ENCODE measurements around the gene ID1.

ID1 gene, protein sequence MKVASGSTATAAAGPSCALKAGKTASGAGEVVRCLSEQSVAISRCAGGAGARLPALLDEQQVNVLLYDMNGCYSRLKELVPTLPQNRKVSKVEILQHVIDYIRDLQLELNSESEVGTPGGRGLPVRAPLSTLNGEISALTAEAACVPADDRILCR

DNA sequence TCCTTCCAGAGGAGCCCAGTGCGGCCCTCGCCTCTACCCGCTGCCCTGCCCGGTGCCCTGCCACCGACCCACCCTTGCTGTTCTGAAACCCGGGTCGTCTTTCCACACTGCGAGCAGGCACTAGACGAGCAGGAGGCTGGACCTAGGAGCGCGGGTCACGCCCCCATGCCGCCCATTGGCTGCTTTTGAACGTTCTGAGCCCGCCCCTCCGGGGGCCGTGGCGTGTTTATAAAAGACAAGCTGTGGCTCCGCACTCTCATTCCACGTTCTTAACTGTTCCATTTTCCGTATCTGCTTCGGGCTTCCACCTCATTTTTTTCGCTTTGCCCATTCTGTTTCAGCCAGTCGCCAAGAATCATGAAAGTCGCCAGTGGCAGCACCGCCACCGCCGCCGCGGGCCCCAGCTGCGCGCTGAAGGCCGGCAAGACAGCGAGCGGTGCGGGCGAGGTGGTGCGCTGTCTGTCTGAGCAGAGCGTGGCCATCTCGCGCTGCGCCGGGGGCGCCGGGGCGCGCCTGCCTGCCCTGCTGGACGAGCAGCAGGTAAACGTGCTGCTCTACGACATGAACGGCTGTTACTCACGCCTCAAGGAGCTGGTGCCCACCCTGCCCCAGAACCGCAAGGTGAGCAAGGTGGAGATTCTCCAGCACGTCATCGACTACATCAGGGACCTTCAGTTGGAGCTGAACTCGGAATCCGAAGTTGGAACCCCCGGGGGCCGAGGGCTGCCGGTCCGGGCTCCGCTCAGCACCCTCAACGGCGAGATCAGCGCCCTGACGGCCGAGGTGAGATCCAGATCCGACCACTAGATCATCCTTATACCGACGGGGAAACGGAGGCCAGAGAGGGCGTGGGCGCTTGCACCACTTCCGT, at the start of gene ID1:
ID1 (plus strand) TSS at position 259 of the 871 bp plus-strand sequence; CDS start at position 358, 99 bp downstream.
- Mint-ChIP-seq H3K9me3 (no peaks in the 10 kb centered on the region), H3K4me3 (peak within 1 kb of the TSS; percentile 91), H3K27ac (ENCODE audit: low read depth) (peak within 1 kb of the TSS; percentile 81), H3K36me3 (ENCODE audit: insufficient read depth) (peaks cover 16% of the 10 kb centered on the region), H3K4me1 (peaks cover 35% of the 10 kb centered on the region), H3K27me3 (peaks cover 32% of the 10 kb centered on the region)
- DNase-seq (ENCODE audit: low spot score in 2 of 2) (peak; percentile 82 to 84), ATAC-seq (replicated peaks; ENCODE audit: extremely low read depth, poor library complexity, severe bottlenecking) (peak; percentile 86)

DNA sequence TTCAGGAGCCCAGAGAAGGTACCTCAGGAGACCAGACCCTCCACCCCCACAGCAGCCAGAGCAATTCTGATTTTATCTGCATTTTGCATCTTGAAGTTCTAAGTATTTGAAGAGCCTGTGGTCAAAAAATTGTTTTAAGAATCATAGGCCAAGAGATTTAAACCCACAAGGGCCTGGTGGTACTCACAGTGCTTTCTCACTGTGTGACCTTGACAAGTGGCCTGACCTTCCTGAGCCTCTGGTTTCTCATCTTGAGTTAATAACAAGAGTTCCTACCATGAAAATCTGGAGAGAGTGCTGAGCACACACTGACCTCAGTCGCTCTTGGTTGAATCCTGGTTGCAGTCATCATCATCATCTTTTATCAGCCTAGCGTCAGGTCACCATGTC, 45.4 kb upstream of the ID1 start:
- ATAC-seq (replicated peaks; ENCODE audit: extremely low read depth, poor library complexity, severe bottlenecking) (no peak), DNase-seq (ENCODE audit: low spot score in 2 of 2) (no peak)
- no peak overlapping the region for H3K4me3 Mint-ChIP-seq
- peaks cover 7% of the 10 kb centered on the region for H3K4me1 Mint-ChIP-seq
- peaks cover 29% of the 10 kb centered on the region for H3K36me3 Mint-ChIP-seq (ENCODE audit: insufficient read depth)
- H3K27ac Mint-ChIP-seq (ENCODE audit: low read depth), result no peak overlapping the region
- no peaks in the 10 kb centered on the region for H3K27me3 Mint-ChIP-seq
- no peaks in the 10 kb centered on the region for H3K9me3 Mint-ChIP-seq

DNA sequence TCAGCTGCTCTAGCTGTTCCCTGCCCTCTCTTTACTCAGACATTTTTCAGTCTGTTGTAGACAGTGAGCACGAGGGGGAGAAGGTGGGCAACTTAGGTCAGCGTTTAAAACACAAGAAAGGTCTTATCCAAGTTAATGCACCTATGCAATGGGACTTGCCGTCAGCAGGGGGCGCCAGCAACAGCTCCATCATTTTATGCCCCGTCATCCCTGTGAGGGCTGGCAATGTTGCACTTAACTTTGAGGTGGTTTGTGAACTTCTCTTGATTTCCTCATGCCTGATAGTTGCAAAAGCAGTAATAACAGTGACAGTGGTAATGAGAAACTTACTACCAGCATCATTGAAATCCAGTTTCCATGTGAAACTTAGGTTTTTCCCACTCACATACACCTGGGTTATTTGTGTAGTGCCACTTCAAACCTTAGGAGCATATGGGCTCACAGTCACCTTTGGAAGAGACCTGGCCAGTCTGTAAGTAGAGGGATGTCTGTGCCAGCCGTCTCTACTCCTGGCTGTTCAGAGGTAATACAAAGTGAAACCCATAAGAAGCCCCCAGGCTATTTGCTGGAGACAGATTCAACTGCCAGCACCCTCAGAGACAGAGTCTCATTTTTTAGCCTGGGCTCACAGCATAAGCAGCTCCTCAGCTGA, 44.9 kb upstream of the ID1 start:
- DNase-seq (ENCODE audit: low spot score in 2 of 2) (peak; percentile 52 to 71), ATAC-seq (replicated peaks; ENCODE audit: extremely low read depth, poor library complexity, severe bottlenecking) (peak; percentile 75)
- Mint-ChIP-seq H3K4me1 (peaks cover 7% of the 10 kb centered on the region), H3K27ac (ENCODE audit: low read depth) (no peak overlapping the region), H3K27me3 (no peaks in the 10 kb centered on the region), H3K4me3 (no peak overlapping the region), H3K9me3 (no peaks in the 10 kb centered on the region), H3K36me3 (ENCODE audit: insufficient read depth) (peaks cover 26% of the 10 kb centered on the region)

DNA sequence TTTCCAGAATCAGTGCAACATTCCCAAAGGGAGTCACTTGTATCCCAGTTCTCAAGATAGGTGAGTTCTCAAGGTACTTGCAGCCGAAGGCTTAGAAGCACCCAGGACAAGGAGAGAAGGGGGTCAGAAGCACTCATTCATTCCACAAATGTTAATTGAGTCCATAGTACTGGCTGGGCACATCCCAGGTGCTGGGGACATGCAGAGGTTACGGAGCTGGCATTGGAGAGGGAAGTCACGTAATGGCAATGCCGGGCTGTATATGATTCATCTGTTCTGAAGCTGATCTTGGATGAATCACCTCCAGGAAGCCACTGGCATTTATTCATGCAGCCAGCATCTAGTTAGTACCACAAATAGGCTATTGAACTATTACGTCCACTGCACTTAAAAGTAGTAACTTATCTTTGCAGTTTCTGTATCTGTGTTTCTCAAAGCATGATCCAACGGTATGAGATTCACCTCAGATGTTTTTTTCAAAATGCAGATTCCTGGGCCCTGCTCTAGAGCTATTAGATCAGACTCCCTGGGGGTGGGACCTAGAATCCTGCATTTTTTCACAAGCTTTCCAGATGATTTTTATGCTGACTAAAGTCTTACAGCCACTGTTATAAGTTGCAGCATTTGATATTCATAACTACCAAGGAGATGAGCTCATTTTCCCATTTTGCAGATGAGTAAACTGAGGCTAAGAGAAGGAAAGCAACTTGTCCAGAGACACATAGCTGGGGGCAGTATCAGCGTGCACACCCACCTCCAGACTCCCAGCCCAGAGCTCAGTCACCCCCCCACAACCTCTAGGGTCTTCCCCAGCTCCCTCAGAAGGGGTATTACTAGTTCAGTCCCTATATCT, 44.1 kb upstream of the ID1 start:
- Mint-ChIP-seq H3K4me1 (peaks cover 7% of the 10 kb centered on the region), H3K27me3 (no peaks in the 10 kb centered on the region), H3K4me3 (no peak overlapping the region), H3K9me3 (no peaks in the 10 kb centered on the region), H3K36me3 (ENCODE audit: insufficient read depth) (peaks cover 26% of the 10 kb centered on the region), H3K27ac (ENCODE audit: low read depth) (no peak overlapping the region)
- ATAC-seq (replicated peaks; ENCODE audit: extremely low read depth, poor library complexity, severe bottlenecking) (no peak), DNase-seq (ENCODE audit: low spot score in 2 of 2) (no peak)

DNA sequence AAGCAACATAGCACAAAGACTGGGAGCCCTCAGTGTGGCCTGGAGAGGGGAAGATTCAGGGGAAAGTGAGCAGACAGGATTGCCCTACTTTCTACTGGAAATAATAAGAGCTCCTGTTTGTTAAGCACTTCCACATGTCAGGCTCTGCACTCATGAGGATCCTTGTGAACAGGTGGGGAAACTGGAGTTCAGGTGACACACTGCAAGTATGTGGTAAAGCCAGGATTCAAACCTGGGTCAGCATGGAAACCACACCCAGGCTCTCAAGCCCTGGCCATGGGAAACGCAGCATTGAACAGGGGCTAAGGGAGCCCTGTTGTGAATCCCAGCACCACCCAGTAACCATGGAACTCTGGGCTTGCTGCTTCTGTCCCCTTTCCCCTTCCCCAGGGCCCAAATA, 42.8 kb upstream of the ID1 start:
- Mint-ChIP-seq H3K36me3 (ENCODE audit: insufficient read depth) (peaks cover 26% of the 10 kb centered on the region), H3K4me1 (peaks cover 17% of the 10 kb centered on the region), H3K4me3 (no peak overlapping the region), H3K27ac (ENCODE audit: low read depth) (no peak overlapping the region), H3K27me3 (no peaks in the 10 kb centered on the region), H3K9me3 (no peaks in the 10 kb centered on the region)
- no peak for DNase-seq (ENCODE audit: low spot score in 2 of 2)
- no peak for ATAC-seq (replicated peaks; ENCODE audit: extremely low read depth, poor library complexity, severe bottlenecking)

DNA sequence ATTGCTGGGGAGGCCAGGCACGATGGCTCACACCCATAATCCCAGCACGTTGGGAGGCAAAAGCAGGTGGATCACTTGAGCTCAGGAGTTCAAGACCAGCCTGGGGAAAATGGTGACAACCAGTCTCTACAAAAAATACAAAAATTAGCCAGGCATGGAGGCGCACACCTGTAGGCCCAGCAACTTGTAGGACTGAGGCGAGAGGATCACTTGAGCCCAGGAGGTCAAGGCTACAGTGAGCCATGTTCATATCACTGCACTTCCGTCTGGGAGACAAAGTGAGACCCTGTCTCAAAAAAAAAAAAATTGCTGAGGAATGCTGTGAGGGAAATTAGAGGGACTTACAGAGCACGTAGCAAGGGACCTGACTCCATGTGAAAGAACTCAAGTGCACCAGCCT, 40.8 kb upstream of the ID1 start:
- peaks cover 21% of the 10 kb centered on the region for H3K4me1 Mint-ChIP-seq
- H3K9me3 Mint-ChIP-seq, result no peaks in the 10 kb centered on the region
- no peaks in the 10 kb centered on the region for H3K27me3 Mint-ChIP-seq
- peaks cover 21% of the 10 kb centered on the region for H3K36me3 Mint-ChIP-seq (ENCODE audit: insufficient read depth)
- DNase-seq (ENCODE audit: low spot score in 2 of 2), result no peak
- no peak overlapping the region for H3K27ac Mint-ChIP-seq (ENCODE audit: low read depth)
- ATAC-seq (replicated peaks; ENCODE audit: extremely low read depth, poor library complexity, severe bottlenecking), result no peak
- no peak overlapping the region for H3K4me3 Mint-ChIP-seq

DNA sequence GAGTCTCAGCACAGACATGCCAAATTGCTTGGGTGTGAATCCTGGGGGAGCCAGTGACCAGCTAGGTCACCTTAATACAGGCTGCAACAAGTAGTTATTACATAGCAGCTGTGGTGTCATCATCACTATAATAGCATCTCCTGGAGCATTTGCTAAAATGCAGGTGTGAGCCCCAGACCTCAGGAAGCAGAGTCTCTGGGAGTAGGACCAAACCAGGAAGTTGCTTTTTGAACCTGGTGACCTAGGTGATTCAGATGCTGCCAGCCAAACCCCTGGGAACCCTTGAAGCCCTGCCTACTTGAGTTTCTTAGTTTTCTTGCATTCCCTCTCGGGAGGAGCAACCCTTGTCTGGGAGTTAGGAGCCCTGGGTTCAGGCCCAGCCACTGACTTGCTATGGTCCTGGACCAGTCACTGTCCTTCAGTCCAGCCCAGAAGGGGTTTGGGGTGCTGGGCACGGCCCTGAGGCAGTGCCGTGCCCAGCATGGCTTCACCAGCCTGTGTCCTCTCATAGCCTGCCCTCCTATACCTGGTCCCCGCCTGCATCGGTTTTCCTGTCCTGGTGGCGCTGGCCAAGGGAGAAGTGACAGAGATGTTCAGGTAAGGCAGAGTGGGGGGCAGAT, 39.3 kb upstream of the ID1 start:
- Mint-ChIP-seq H3K27ac (ENCODE audit: low read depth) (no peak overlapping the region), H3K9me3 (no peaks in the 10 kb centered on the region), H3K4me1 (peaks cover 15% of the 10 kb centered on the region), H3K4me3 (no peak overlapping the region), H3K27me3 (no peaks in the 10 kb centered on the region), H3K36me3 (ENCODE audit: insufficient read depth) (peaks cover 21% of the 10 kb centered on the region)
- DNase-seq (ENCODE audit: low spot score in 2 of 2), result no peak
- ATAC-seq (replicated peaks; ENCODE audit: extremely low read depth, poor library complexity, severe bottlenecking), result no peak

DNA sequence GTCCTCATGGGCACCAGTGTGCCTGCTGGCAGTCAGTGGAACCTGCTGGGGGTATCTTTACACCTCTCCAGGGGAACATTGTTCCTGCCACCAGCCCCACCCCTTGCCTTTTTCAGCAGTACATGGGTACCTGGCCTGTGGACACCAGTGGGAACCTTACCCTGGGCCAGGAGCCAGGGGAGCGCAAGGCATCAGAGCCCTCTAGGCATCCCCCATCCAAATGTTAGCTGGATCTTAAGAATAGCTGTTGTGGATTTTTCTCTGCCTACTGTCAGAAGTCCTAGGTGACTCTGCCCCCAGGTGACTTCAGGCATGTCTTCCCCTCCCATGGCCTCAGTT, 38.8 kb upstream of the ID1 start:
- Mint-ChIP-seq H3K27me3 (no peaks in the 10 kb centered on the region), H3K36me3 (ENCODE audit: insufficient read depth) (peaks cover 21% of the 10 kb centered on the region), H3K4me3 (no peak overlapping the region), H3K4me1 (peaks cover 15% of the 10 kb centered on the region), H3K27ac (ENCODE audit: low read depth) (peak overlapping the region; percentile 79), H3K9me3 (no peaks in the 10 kb centered on the region)
- ATAC-seq (replicated peaks; ENCODE audit: extremely low read depth, poor library complexity, severe bottlenecking) (no peak), DNase-seq (ENCODE audit: low spot score in 2 of 2) (no peak)

DNA sequence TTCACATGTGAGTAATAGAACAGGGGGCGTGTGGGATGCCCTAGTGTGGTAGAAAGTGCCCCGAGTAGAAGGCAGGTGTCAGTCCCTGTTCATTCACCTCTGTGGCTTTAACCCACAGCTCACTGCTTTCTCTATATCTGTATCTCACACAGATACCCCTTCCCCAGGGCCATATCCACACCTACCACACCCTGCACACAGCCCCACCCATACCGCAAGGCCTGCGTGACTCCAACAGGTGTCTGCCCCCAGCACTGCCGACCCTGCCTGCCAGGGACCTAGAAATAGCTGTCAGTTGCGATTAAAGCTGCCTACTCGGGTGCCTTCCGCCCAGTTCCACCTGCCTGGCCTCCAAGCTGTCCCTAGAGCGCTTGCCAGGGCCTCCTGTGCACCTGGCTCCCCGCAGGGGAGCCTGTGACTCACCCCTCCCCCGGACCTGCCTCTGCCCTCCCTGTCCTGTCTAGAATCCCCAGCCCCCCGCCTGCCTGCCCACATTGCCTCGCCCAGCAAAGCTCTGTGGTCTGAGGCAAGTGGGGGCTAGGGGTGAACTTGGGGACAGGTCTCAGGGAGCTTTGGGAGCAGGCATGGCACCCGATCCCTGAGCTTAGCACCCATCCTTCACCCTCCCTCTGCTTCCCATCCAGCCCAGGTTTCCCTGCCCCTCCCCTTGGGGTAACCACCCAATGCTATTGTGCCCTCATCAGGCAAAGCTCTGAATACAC, 38.3 kb upstream of the ID1 start:
- Mint-ChIP-seq H3K27ac (ENCODE audit: low read depth) (peak overlapping the region; percentile 80), H3K4me3 (no peak overlapping the region), H3K4me1 (peaks cover 15% of the 10 kb centered on the region), H3K27me3 (no peaks in the 10 kb centered on the region), H3K9me3 (no peaks in the 10 kb centered on the region), H3K36me3 (ENCODE audit: insufficient read depth) (peaks cover 19% of the 10 kb centered on the region)
- DNase-seq (ENCODE audit: low spot score in 2 of 2), result no peak
- no peak for ATAC-seq (replicated peaks; ENCODE audit: extremely low read depth, poor library complexity, severe bottlenecking)

DNA sequence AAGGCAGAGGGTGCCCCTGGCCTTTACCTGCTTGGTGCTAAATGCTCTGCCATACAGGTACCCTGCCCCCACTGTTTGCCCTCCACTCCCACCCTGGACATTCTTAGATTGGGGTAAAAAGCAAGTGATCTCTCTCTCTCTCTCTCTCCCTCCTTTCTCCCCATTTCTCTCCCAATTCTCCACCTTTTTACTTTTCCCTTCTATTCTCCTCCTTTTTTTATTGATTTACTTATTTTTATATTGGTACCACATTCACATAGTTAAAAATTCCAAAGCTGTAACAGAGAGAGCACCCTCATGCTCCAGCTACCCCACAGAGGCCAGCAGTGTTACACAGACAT, 37.7 kb upstream of the ID1 start:
- peak overlapping the region; percentile 80 for H3K27ac Mint-ChIP-seq (ENCODE audit: low read depth)
- H3K4me3 Mint-ChIP-seq, result no peak overlapping the region
- no peaks in the 10 kb centered on the region for H3K27me3 Mint-ChIP-seq
- peaks cover 19% of the 10 kb centered on the region for H3K36me3 Mint-ChIP-seq (ENCODE audit: insufficient read depth)
- DNase-seq (ENCODE audit: low spot score in 2 of 2) (no peak), ATAC-seq (replicated peaks; ENCODE audit: extremely low read depth, poor library complexity, severe bottlenecking) (no peak)
- no peaks in the 10 kb centered on the region for H3K9me3 Mint-ChIP-seq
- peaks cover 20% of the 10 kb centered on the region for H3K4me1 Mint-ChIP-seq

DNA sequence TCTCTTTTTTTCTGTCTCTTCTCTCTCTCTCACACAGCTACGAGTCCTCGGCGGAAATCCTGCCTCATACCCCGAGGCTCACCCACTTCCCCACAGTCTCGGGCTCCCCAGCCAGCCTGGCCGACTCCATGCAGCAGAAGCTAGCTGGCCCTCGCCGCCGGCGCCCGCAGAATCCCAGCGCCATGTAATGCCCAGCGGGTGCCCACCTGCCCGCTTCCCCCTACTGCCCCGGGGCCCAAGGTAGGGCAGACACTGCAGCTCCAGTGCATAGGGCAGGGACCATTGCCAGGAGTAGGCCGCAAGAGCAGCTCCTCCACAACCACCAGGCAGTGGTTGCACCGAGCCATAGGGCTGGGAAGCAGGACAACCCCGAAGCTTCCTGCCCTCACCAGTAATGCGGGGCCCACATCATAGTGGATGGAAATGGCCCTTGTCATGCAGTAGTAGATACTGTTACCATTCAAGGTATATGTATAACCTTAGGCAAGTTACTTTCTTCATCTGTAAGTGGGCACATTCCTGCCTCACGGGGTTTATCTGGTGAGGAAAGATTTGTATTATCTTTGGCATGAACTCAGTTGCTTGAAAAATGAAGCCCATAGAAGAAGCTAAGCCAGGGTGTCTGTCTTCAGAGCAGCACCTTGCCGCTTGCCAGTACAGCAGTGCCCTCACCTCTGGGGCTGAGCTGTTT, 36.9 kb upstream of the ID1 start:
- Mint-ChIP-seq H3K4me1 (peaks cover 22% of the 10 kb centered on the region), H3K36me3 (ENCODE audit: insufficient read depth) (peaks cover 17% of the 10 kb centered on the region), H3K27ac (ENCODE audit: low read depth) (peak overlapping the region; percentile 80), H3K4me3 (no peak overlapping the region), H3K9me3 (no peaks in the 10 kb centered on the region), H3K27me3 (no peaks in the 10 kb centered on the region)
- DNase-seq (ENCODE audit: low spot score in 2 of 2), result no peak
- no peak for ATAC-seq (replicated peaks; ENCODE audit: extremely low read depth, poor library complexity, severe bottlenecking)

All from central memory CD8-positive, alpha-beta T cell (primary cell).